ENCODE measurements around the gene SPDYE2.
"Not testable (repeated sequence)": the region's sequence is repeated elsewhere in the genome, so short reads cannot be mapped to it uniquely, and the experiment has no call there.

GRCh38 chr7:102535062-102535615, 15.9 kb upstream of the SPDYE2 start:
- not testable (repeated sequence) for TF ChIP-seq CTCF (IDR thresholded peaks at IDR 0.05); EZH2 (IDR thresholded peaks at IDR 0.05; ENCODE audit: borderline replicate concordance, insufficient read depth, low read depth, low read length, poor library complexity, severe bottlenecking)
